ENCODE data around the gene EGFR. TPM values are rescaled to one million over a fixed set of nuclear protein-coding genes. Genes with fewer than 3 reads are reported as not detected.
A peak's percentile ranks its signal among the peaks of the same experiment; 100 is the strongest.

Gene EGFR
- total and polyA plus RNA-seq, 2 experiments from 2014 or later, result 0.51 to 0.57 TPM

- Histone ChIP-seq H3K4me1 (ENCODE audit: low read depth) (no peaks in the 10 kb centered on the region), H3K4me3 (no peak overlapping the region), H3K27me3 (peaks cover 12% of the 10 kb centered on the region), H3K27ac (no peak overlapping the region), H3K36me3 (no peaks in the 10 kb centered on the region), H3K9me3 (ENCODE audit: low read depth) (no peaks in the 10 kb centered on the region)
- no peak for TF ChIP-seq CTCF (IDR thresholded peaks at IDR 0.05; ENCODE audit: low read depth, low read length)
- DNase-seq (ENCODE audit: low read depth in 1 of 2, low spot score in 1 of 2), result peak in 1 of 2 donors; percentile 31
Measured at GRCh38 chr7:55247428-55247827, 228.6 kb downstream of the EGFR start.

GRCh38 chr7:55248526-55248925 is 229.7 kb downstream of the EGFR start:
- Histone ChIP-seq H3K36me3 (no peaks in the 10 kb centered on the region), H3K27me3 (peaks cover 23% of the 10 kb centered on the region)
- DNase-seq (ENCODE audit: low read depth in 1 of 2, low spot score in 1 of 2), result no peak

GRCh38 chr7:55249332-55249731 is 230.5 kb downstream of the EGFR start:
- Histone ChIP-seq H3K27me3 (peaks cover 31% of the 10 kb centered on the region), H3K9me3 (ENCODE audit: low read depth) (no peaks in the 10 kb centered on the region), H3K36me3 (no peaks in the 10 kb centered on the region), H3K27ac (no peak overlapping the region), H3K4me3 (no peak overlapping the region), H3K4me1 (ENCODE audit: low read depth) (no peaks in the 10 kb centered on the region)
- no peak for DNase-seq (ENCODE audit: low read depth in 1 of 2, low spot score in 1 of 2)
- no peak for TF ChIP-seq CTCF (IDR thresholded peaks at IDR 0.05; ENCODE audit: low read depth, low read length)

More at GRCh38 chr7:55248526-55248925, 229.7 kb downstream of the EGFR start:
- Histone ChIP-seq H3K4me3 (no peak overlapping the region), H3K27ac (no peak overlapping the region), H3K4me1 (ENCODE audit: low read depth) (no peaks in the 10 kb centered on the region), H3K9me3 (ENCODE audit: low read depth) (no peaks in the 10 kb centered on the region)
- no peak for TF ChIP-seq CTCF (IDR thresholded peaks at IDR 0.05; ENCODE audit: low read depth, low read length)

- H3K27ac ChIP-seq, result no peak overlapping the region
- H3K36me3 ChIP-seq, result no peaks in the 10 kb centered on the region
- peak; percentile 62 for TF ChIP-seq CTCF (IDR thresholded peaks at IDR 0.05; ENCODE audit: low read depth, low read length)
- DNase-seq (ENCODE audit: low read depth in 1 of 2, low spot score in 1 of 2), result peak; percentile 21 to 45
- H3K9me3 ChIP-seq (ENCODE audit: low read depth), result no peaks in the 10 kb centered on the region
- H3K27me3 ChIP-seq, result peaks cover 41% of the 10 kb centered on the region
- H3K4me3 ChIP-seq, result no peak overlapping the region
- no peaks in the 10 kb centered on the region for H3K4me1 ChIP-seq (ENCODE audit: low read depth)
Measured at GRCh38 chr7:55250313-55250712, 231.5 kb downstream of the EGFR start.

GRCh38 chr7:55251313-55251712 is 232.5 kb downstream of the EGFR start:
- H3K36me3 ChIP-seq, result no peaks in the 10 kb centered on the region
- no peaks in the 10 kb centered on the region for H3K4me1 ChIP-seq (ENCODE audit: low read depth)
- no peak overlapping the region for H3K4me3 ChIP-seq
- H3K27ac ChIP-seq, result no peak overlapping the region
- no peaks in the 10 kb centered on the region for H3K9me3 ChIP-seq (ENCODE audit: low read depth)
- no peak for DNase-seq (ENCODE audit: low read depth in 1 of 2, low spot score in 1 of 2)
- no peak for TF ChIP-seq CTCF (IDR thresholded peaks at IDR 0.05; ENCODE audit: low read depth, low read length)
- H3K27me3 ChIP-seq, result peaks cover 49% of the 10 kb centered on the region

GRCh38 chr7:55251911-55252310 is 233.1 kb downstream of the EGFR start:
- H3K27me3 ChIP-seq, result peaks cover 55% of the 10 kb centered on the region
- H3K4me3 ChIP-seq, result no peak overlapping the region
- no peak overlapping the region for H3K27ac ChIP-seq
- no peaks in the 10 kb centered on the region for H3K4me1 ChIP-seq (ENCODE audit: low read depth)
- no peaks in the 10 kb centered on the region for H3K9me3 ChIP-seq (ENCODE audit: low read depth)
- TF ChIP-seq CTCF (IDR thresholded peaks at IDR 0.05; ENCODE audit: low read depth, low read length), result no peak
- no peaks in the 10 kb centered on the region for H3K36me3 ChIP-seq
- DNase-seq (ENCODE audit: low read depth in 1 of 2, low spot score in 1 of 2), result no peak

All from cardiac muscle cell (in vitro differentiated cells and primary cell).